Tibial nerve (tissue), 4 donors: ENCODE results near the gene IDH3G.

Experiments used
- CTCF ChIP-seq, 5 experiments: fragments of 200-600 bp in 3 of 5; fragments of 450-650 bp in 2 of 5; sonication (generic) in 3 of 5; IDR thresholded peaks; one replicate each; pipeline ENCODE4 v1.5.1; 2016 to 2019; ENCODE audit warnings: antibody characterized with exemption in 5 of 5, mild to moderate bottlenecking in 3 of 5, moderate library complexity in 2 of 5
- EP300 ChIP-seq, 2 donors: sonication (generic); formaldehyde crosslinking; IDR thresholded peaks; one replicate each; pipeline ENCODE4 v1.6.1; 2017; ENCODE audit warnings: antibody characterized with exemption in 2 of 2, mild to moderate bottlenecking in 1 of 2

- TF ChIP-seq CTCF (IDR thresholded peaks at IDR 0.05) (no peak), EP300 (IDR thresholded peaks at IDR 0.05) (no peak)
Observed at GRCh38 chrX:153776120-153776599, 18.0 kb downstream of the IDH3G start.
